Measurements from ENCODE around the gene GOLGA6B.

Gene GOLGA6B

DNA sequence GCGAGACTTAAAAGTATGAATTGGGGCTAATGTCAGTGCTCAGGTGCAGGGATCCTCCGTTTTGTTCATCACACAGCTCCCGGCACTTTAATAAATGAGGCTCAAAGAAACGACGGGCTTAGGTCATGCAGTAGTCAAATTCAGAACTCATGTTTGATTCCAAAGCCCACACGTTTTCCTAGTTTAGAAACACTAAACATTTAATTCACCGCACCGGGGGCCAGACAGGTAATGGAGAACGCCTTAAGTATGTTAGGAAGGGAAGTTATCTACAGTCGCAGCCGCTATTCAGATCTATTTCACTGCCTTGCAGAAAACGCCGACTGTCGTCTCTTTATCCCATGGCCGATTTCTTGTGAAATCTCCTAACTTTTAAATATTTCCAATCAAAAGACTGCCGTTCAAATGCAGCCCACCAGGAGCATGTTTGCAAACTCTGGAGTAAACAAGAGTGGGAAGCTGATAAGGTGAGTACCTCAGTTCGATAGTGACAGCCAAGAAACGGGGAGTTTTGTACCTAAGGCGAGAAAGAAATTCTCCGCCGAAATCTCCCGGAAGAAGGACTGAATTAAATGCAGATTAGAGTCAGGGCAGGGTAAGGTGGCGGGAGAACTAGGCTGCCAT is 30.9 kb downstream of the GOLGA6B start (continued):
- TF ChIP-seq HOXA7 (CRISPR knock-in tag; IDR thresholded peaks at IDR 0.05; ENCODE audit: borderline replicate concordance) (no peak), ZNF292 (tag by site-specific recombination; IDR thresholded peaks at IDR 0.05; ENCODE audit: borderline replicate concordance, low read depth) (no peak), ZNF660 (tag by site-specific recombination; IDR thresholded peaks at IDR 0.05) (no peak), ZNF561 (tag by site-specific recombination; IDR thresholded peaks at IDR 0.05; ENCODE audit: borderline replicate concordance) (no peak), FEZF1 (tag by site-specific recombination; IDR thresholded peaks at IDR 0.05) (no peak), SP3 (tag by site-specific recombination; IDR thresholded peaks at IDR 0.05) (no peak)

DNA sequence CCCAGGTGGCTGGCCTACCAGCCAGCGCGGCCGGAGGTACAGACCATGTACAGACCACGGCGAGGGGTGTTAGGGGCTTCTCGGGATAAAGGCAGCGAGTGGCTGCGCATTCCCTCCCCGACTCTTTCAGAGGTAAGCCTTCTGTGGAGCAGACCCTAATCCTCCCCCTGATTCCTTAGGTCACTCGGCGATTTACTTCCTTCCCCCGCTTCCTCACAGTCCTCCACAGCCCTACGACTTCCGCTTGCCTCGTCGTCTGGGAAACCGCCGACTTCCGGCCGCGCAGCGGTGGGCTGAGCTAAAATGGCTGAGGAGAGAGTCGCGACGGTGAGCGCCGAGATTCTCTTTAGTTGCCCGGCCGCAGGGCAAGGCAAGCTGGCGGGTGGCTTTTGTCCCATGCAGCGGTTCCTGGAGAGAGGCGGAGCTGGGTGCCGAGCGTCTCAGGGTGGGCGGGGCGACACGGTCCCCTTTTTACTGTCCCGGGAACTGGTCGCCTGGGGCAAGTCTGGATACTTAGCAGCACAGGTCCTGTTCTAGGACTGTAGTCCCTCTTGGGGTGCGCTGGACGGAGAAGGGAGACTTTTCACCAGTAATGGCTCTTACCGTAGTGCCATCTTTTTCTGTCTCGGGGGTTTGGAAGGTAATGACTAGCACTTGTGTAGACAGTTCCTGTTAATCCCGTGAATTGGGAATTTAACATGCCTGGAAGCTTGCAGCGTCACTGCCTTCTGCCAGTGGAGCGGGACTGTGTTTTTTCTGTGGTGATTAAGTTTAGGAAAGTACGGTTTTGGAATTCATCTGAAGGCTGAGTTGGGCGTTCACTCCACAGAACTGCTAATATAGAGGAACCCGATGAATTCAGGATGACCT is 31.7 kb downstream of the GOLGA6B start, which contains the start of the genes BBS4 and HIGD2B:
Gene BBS4, plus strand, starts transcription at position 283 of the 870 bp plus-strand sequence. Its CDS starts 21 bp downstream, at position 304.
Gene HIGD2B, minus strand, starts transcription at position 258 of the 870 bp plus-strand sequence. CDS start 9,808 bp downstream, outside the sequence.
- Histone ChIP-seq H3K4me3 (ENCODE audit: low read depth, low read length) (peak within 1 kb of the TSS; percentile 91), H3K4me1 (ENCODE audit: control insufficient read depth, insufficient read depth, low read length) (peaks cover 10% of the 10 kb centered on the region), H3K9me3 (ENCODE audit: control insufficient read depth, insufficient read depth, low read depth, low read length) (no peaks in the 10 kb centered on the region), H3K36me3 (ENCODE audit: control insufficient read depth in 2 of 2, insufficient read depth in 1 of 2, low read length in 2 of 2) (no peaks in the 10 kb centered on the region), H3K27ac (ENCODE audit: extremely low read depth, low read depth, low read length) (peak within 1 kb of the TSS; percentile 83)
- ChIA-PET POLR2A (interaction anchor here (0.5 to 2.0 kb wide), 11 partner anchors 8 to 853 kb away, joined by 3 to 10 read pairs (median 3); partner anchors contain the start of gene PKM), CTCF (interaction anchor here (0.6 to 3.6 kb wide), 6 partner anchors 8 to 86 kb away, joined by 3 to 17 read pairs (median 4); no protein-coding TSS in a partner anchor)
- TF ChIP-seq RBAK (tag by site-specific recombination; IDR thresholded peaks at IDR 0.05) (no peak), ZNF169 (tag by site-specific recombination; IDR thresholded peaks at IDR 0.05) (no peak), ZNF707 (tag by site-specific recombination; IDR thresholded peaks at IDR 0.05) (no peak), ZNF558 (tag by site-specific recombination; IDR thresholded peaks at IDR 0.05) (0 out of 2 replicates have a peak, but pooled peaks have one; percentile 49), ZNF248 (tag by site-specific recombination; IDR thresholded peaks at IDR 0.05) (no peak), ZBTB21 (tag by site-specific recombination; IDR thresholded peaks at IDR 0.05) (peak; percentile 71; the same call in 1 of the 2 replicates), ZNF658 (tag by site-specific recombination; IDR thresholded peaks at IDR 0.05) (no peak), ZNF660 (tag by site-specific recombination; IDR thresholded peaks at IDR 0.05) (no peak; the same call in 1 of the 2 replicates), ZNF544 (tag by site-specific recombination; IDR thresholded peaks at IDR 0.05) (no peak), ZNF133 (tag by site-specific recombination; IDR thresholded peaks at IDR 0.05) (no peak), ZBTB17 (tag by site-specific recombination; IDR thresholded peaks at IDR 0.05) (peak; percentile 100), ZNF202 (tag by site-specific recombination; IDR thresholded peaks at IDR 0.05; ENCODE audit: borderline replicate concordance) (no peak), SCRT1 (tag by site-specific recombination; IDR thresholded peaks at IDR 0.05; ENCODE audit: borderline replicate concordance) (no peak), ZNF785 (tag by site-specific recombination; IDR thresholded peaks at IDR 0.05) (no peak)
- TF ChIP-seq, protein P1, sequence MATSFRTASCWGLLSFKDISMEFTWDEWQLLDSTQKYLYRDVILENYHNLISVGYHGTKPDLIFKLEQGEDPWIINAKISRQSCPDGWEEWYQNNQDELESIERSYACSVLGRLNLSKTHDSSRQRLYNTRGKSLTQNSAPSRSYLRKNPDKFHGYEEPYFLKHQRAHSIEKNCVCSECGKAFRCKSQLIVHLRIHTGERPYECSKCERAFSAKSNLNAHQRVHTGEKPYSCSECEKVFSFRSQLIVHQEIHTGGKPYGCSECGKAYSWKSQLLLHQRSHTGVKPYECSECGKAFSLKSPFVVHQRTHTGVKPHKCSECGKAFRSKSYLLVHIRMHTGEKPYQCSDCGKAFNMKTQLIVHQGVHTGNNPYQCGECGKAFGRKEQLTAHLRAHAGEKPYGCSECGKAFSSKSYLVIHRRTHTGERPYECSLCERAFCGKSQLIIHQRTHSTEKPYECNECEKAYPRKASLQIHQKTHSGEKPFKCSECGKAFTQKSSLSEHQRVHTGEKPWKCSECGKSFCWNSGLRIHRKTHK (tag by site-specific recombination; IDR thresholded peaks at IDR 0.05) = no peak
- TF ChIP-seq, protein P2, sequence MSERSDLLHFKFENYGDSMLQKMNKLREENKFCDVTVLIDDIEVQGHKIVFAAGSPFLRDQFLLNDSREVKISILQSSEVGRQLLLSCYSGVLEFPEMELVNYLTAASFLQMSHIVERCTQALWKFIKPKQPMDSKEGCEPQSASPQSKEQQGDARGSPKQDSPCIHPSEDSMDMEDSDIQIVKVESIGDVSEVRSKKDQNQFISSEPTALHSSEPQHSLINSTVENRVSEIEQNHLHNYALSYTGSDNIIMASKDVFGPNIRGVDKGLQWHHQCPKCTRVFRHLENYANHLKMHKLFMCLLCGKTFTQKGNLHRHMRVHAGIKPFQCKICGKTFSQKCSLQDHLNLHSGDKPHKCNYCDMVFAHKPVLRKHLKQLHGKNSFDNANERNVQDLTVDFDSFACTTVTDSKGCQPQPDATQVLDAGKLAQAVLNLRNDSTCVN (tag by site-specific recombination; optimal IDR thresholded peaks at IDR 0.05) = peak; percentile 35
- TF ChIP-seq, protein P3, sequence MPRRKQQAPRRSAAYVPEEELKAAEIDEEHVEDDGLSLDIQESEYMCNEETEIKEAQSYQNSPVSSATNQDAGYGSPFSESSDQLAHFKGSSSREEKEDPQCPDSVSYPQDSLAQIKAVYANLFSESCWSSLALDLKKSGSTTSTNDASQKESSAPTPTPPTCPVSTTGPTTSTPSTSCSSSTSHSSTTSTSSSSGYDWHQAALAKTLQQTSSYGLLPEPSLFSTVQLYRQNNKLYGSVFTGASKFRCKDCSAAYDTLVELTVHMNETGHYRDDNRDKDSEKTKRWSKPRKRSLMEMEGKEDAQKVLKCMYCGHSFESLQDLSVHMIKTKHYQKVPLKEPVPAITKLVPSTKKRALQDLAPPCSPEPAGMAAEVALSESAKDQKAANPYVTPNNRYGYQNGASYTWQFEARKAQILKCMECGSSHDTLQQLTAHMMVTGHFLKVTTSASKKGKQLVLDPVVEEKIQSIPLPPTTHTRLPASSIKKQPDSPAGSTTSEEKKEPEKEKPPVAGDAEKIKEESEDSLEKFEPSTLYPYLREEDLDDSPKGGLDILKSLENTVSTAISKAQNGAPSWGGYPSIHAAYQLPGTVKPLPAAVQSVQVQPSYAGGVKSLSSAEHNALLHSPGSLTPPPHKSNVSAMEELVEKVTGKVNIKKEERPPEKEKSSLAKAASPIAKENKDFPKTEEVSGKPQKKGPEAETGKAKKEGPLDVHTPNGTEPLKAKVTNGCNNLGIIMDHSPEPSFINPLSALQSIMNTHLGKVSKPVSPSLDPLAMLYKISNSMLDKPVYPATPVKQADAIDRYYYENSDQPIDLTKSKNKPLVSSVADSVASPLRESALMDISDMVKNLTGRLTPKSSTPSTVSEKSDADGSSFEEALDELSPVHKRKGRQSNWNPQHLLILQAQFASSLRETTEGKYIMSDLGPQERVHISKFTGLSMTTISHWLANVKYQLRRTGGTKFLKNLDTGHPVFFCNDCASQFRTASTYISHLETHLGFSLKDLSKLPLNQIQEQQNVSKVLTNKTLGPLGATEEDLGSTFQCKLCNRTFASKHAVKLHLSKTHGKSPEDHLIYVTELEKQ (tag by site-specific recombination; IDR thresholded peaks at IDR 0.05; ENCODE audit: borderline replicate concordance) = no peak
- TF ChIP-seq, protein P4, sequence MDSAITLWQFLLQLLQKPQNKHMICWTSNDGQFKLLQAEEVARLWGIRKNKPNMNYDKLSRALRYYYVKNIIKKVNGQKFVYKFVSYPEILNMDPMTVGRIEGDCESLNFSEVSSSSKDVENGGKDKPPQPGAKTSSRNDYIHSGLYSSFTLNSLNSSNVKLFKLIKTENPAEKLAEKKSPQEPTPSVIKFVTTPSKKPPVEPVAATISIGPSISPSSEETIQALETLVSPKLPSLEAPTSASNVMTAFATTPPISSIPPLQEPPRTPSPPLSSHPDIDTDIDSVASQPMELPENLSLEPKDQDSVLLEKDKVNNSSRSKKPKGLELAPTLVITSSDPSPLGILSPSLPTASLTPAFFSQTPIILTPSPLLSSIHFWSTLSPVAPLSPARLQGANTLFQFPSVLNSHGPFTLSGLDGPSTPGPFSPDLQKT (IDR thresholded peaks at IDR 0.05; ENCODE audit: borderline replicate concordance, low read depth, low read length) = 0 out of 2 replicates have a peak, but pooled peaks have one; percentile 43
- TF ChIP-seq, protein P5, sequence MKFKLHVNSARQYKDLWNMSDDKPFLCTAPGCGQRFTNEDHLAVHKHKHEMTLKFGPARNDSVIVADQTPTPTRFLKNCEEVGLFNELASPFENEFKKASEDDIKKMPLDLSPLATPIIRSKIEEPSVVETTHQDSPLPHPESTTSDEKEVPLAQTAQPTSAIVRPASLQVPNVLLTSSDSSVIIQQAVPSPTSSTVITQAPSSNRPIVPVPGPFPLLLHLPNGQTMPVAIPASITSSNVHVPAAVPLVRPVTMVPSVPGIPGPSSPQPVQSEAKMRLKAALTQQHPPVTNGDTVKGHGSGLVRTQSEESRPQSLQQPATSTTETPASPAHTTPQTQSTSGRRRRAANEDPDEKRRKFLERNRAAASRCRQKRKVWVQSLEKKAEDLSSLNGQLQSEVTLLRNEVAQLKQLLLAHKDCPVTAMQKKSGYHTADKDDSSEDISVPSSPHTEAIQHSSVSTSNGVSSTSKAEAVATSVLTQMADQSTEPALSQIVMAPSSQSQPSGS (tag by site-specific recombination; IDR thresholded peaks at IDR 0.05; ENCODE audit: low read depth) = no peak
- TF ChIP-seq, protein P6, sequence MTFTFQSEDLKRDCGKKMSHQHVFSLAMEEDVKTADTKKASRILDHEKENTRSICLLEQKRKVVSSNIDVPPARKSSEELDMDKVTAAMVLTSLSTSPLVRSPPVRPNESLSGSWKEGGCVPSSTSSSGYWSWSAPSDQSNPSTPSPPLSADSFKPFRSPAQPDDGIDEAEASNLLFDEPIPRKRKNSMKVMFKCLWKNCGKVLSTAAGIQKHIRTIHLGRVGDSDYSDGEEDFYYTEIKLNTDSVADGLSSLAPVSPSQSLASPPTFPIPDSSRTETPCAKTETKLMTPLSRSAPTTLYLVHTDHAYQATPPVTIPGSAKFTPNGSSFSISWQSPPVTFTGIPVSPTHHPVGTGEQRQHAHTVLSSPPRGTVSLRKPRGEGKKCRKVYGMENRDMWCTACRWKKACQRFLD (tag by site-specific recombination; IDR thresholded peaks at IDR 0.05) = no peak

All from HEK293 (cell line).